Stomach (tissue), 4 donors: ENCODE data around the gene ZFPM1.
"Not testable (repeated sequence)": the region's sequence is repeated elsewhere in the genome, so short reads cannot be mapped to it uniquely, and the experiment has no call there.

Experiments used
- CTCF ChIP-seq, 7 experiments: fragments of 450-650 bp in 4 of 7; fragments of 200-600 bp in 3 of 7; sonication (generic) in 3 of 7; IDR thresholded peaks; one replicate each; pipeline ENCODE4 v1.5.1; 2016 to 2019; ENCODE audit warnings: antibody characterized with exemption in 7 of 7, control low read depth in 2 of 7, mild to moderate bottlenecking in 1 of 7
- EP300 ChIP-seq: sonication (generic); formaldehyde crosslinking; IDR thresholded peaks from one replicate; pipeline ENCODE4 v1.6.1; 2017; ENCODE audit warnings: antibody characterized with exemption
- POLR2A ChIP-seq, 4 donors: fragments of 450-650 bp; IDR thresholded peaks; one replicate each; pipeline ENCODE4 v1.6.1; 2016; ENCODE audit warnings: antibody characterized with exemption in 4 of 4, control low read depth in 2 of 4, mild to moderate bottlenecking in 1 of 4, moderate library complexity in 1 of 4

- not testable (repeated sequence) for TF ChIP-seq EP300; POLR2A (IDR thresholded peaks at IDR 0.05); CTCF (IDR thresholded peaks at IDR 0.05)
These were observed 65.5 kb downstream of the ZFPM1 start for GRCh38 chr16:88518411-88519111.
